GM12878 (cell line): ENCODE results near the gene HDHD3. TPM values are rescaled to one million over a fixed set of nuclear protein-coding genes. Genes with fewer than 3 reads are reported as not detected.

Experiments used
- ATAC-seq: fragments of 200-7000 bp; cut with Tn5 transposase; 3 replicates; pipeline ENCODE4 v1.9.1; 2020; ENCODE audit warnings: mild to moderate bottlenecking, moderate library complexity
- BruUV-seq: library from RNA; stranded (reverse); fragments of 400-500 nt; replicated peaks from 2 replicates; lab custom pipeline; 2021; lab: Mats Ljungman, UMichigan
- CTCF ChIA-PET: fragments of 300-600 bp; sonication (Branson Sonifier 250); formaldehyde crosslinking; extraction: SDS; loops from one replicate; lab custom pipeline; 2021; ENCODE audit warnings: inconsistent platforms; lab: Yijun Ruan, JAX
- POLR2A ChIA-PET: fragments of 350-600 bp; formaldehyde crosslinking; extraction: SDS; loops from one replicate; lab custom pipeline; 2021; ENCODE audit warnings: inconsistent platforms; lab: Charles Lee
- RAD21 ChIA-PET: fragments of 300-600 bp; sonication (Branson Sonifier 250); formaldehyde crosslinking; loops from one replicate; lab custom pipeline; 2023; ENCODE audit warnings: antibody characterized with exemption; ENCODE audit not compliant: unreplicated experiment; lab: Charles Lee
- SMC1A ChIA-PET: fragments of 300-600 bp; sonication (Branson Sonifier 250); formaldehyde crosslinking; loops from one replicate; lab custom pipeline; 2023; ENCODE audit not compliant: unreplicated experiment, uncharacterized antibody; lab: Charles Lee
- DNase-seq: peaks from one replicate; pipeline ENCODE4 v3.0.0-alpha.2; 2011; ENCODE audit warnings: low read depth, low spot score
- FAIRE-seq: peaks from 3 replicates; lab custom pipeline; 2011; peaks lifted over from hg19 to GRCh38; lab: Jason Lieb, UNC
- H2AFZ ChIP-seq: 2 replicates; pipeline ENCODE4 v1.6.0; 2011; ENCODE audit warnings: low read depth, low read length, control low read depth; ENCODE audit not compliant: control insufficient read depth
- H3K27ac ChIP-seq: 2 replicates; pipeline ENCODE4 v1.5.1; 2011; ENCODE audit warnings: control low read depth; ENCODE audit not compliant: control insufficient read depth, insufficient read depth
- H3K27me3 ChIP-seq, 2 experiments: replicated peaks in 1 of 2; 2 replicates each; pipeline versions ENCODE4 v1.6.0 to v1.6.1; 2011; ENCODE audit warnings: low read length in 1 of 2; ENCODE audit not compliant: control insufficient read depth in 2 of 2, insufficient read depth in 2 of 2
- H3K36me3 ChIP-seq, 2 experiments: 2 replicates each; pipeline ENCODE4 v1.5.1; 2011; ENCODE audit warnings: low read length in 1 of 2; ENCODE audit not compliant: control insufficient read depth in 2 of 2, insufficient read depth in 2 of 2
- H3K4me1 ChIP-seq: 2 replicates; pipeline ENCODE4 v1.6.1; 2011; ENCODE audit warnings: mild to moderate bottlenecking, low read length, moderate library complexity, mixed read lengths; ENCODE audit not compliant: control insufficient read depth, insufficient read depth
- H3K4me2 ChIP-seq: 2 replicates; pipeline ENCODE4 v1.6.0; 2011; ENCODE audit warnings: control low read depth; ENCODE audit not compliant: control insufficient read depth, insufficient read depth
- H3K4me3 ChIP-seq: fragments of 200-600 bp; sonication (generic); 2 replicates; pipeline ENCODE4 v1.5.1; 2016
- H3K79me2 ChIP-seq: 2 replicates; pipeline ENCODE4 v1.6.0; 2011; ENCODE audit warnings: low read length; ENCODE audit not compliant: control insufficient read depth, insufficient read depth
- H3K9ac ChIP-seq: 2 replicates; pipeline ENCODE4 v1.8.0; 2011; ENCODE audit warnings: low read length, control low read depth, mixed read lengths; ENCODE audit not compliant: control insufficient read depth, insufficient read depth
- H3K9me3 ChIP-seq: replicated peaks from 3 replicates; pipeline ENCODE4 v1.5.1; 2011; ENCODE audit warnings: mild to moderate bottlenecking, low read length; ENCODE audit not compliant: control insufficient read depth, insufficient read depth
- H4K20me1 ChIP-seq: 2 replicates; pipeline ENCODE4 v1.6.0; 2011; ENCODE audit not compliant: control insufficient read depth, insufficient read depth
- HCFC1 ChIP-seq: fragments of 150-350 bp; IDR thresholded peaks from 2 replicates; pipeline ENCODE4 v1.6.1; 2014; ENCODE audit warnings: low read length
- MYC ChIP-seq: IDR thresholded peaks from 2 replicates; pipeline ENCODE4 v1.6.1; 2011; ENCODE audit warnings: mild to moderate bottlenecking, low read length, moderate library complexity, inconsistent platforms; ENCODE audit not compliant: insufficient read depth, insufficient replicate concordance, insufficient read length, severe bottlenecking
- NFYA ChIP-seq: IDR thresholded peaks from 2 replicates; pipeline ENCODE4 v1.6.1; 2011; ENCODE audit warnings: low read depth, mild to moderate bottlenecking, low read length, improper control_type of control experiment, borderline replicate concordance
- NR2C2 ChIP-seq: IDR thresholded peaks from 2 replicates; pipeline ENCODE4 v1.6.1; 2011; ENCODE audit warnings: borderline replicate concordance, low read depth; ENCODE audit not compliant: control insufficient read depth, insufficient read length
- RAD21 ChIP-seq: IDR thresholded peaks from 2 replicates; pipeline ENCODE4 v1.6.1; 2011; ENCODE audit warnings: mild to moderate bottlenecking, low read depth, low read length, moderate library complexity; ENCODE audit not compliant: insufficient read depth
- SPI1 ChIP-seq: IDR thresholded peaks from 2 replicates; pipeline ENCODE4 v1.6.1; 2011; ENCODE audit warnings: low read depth, mild to moderate bottlenecking, low read length, moderate library complexity, borderline replicate concordance; ENCODE audit not compliant: insufficient read depth
- ZNF24 ChIP-seq: fragments of 450-650 bp; IDR thresholded peaks from 2 replicates; pipeline ENCODE4 v1.6.1; 2017; ENCODE audit warnings: antibody characterized with exemption, mild to moderate bottlenecking
- WGBS: methylation state at CpG from one replicate; pipeline ENCODE4 v1.1.6; 2016; ENCODE audit warnings: low lambda C conversion rate; ENCODE audit not compliant: insufficient replicate concordance, insufficient coverage; ENCODE audit errors: missing lambda C conversion rate; 5-methylcytosine and 5-hydroxymethylcytosine counted together
- in situ Hi-C: fragments of 300-500 bp; cut with MboI; formaldehyde crosslinking; loops from 9 replicates; pipeline ENCODE4 v1.14.3; 2018; ENCODE audit warnings: mixed read lengths
- intact Hi-C: fragments of 100-400 bp; cut with micrococcal nuclease; formaldehyde crosslinking; loops from one replicate; pipeline ENCODE4 v1.14.2; 2022; ENCODE audit not compliant: unreplicated experiment
- polyA plus RNA-seq, 11 experiments: library from polyadenylated mRNA; depleted of rRNA in 4 of 11; unstranded in 6 of 11; stranded (reverse) in 5 of 11; fragments of >200 nt; fragmentation: Nextera tagmentation in 4 of 11; fragmentation: Illumina TruSeq in 1 of 11; extraction: Ambion mirVana in 4 of 11; extraction: Trizol in 1 of 11; gene quantifications; 1 replicate in 1 of 11; 2 replicates in 10 of 11; pipeline versions ENCODE4 v1.2.1 to v1.2.3, GENCODE V29; 2011 to 2016; ENCODE audit warnings: inconsistent platforms in 2 of 11, missing spikeins in 2 of 11, low read depth in 1 of 11
- total RNA-seq, 4 experiments: library from RNA; depleted of rRNA in 3 of 4; stranded (reverse); fragments of >200 nt in 3 of 4; fragmentation: Illumina TruSeq in 1 of 4; extraction: Trizol in 1 of 4; gene quantifications; 2 replicates each; pipeline versions ENCODE4 v1.2.1 to v1.2.3, GENCODE V29; 2013 to 2021

HDHD3 gene
- total and polyA plus RNA-seq, 10 of the 15 experiments (the other 5 are each of a cell fraction or from before 2014, with no cell fraction given) = 1.3 to 29.4 (median 17.9) TPM

DNA sequence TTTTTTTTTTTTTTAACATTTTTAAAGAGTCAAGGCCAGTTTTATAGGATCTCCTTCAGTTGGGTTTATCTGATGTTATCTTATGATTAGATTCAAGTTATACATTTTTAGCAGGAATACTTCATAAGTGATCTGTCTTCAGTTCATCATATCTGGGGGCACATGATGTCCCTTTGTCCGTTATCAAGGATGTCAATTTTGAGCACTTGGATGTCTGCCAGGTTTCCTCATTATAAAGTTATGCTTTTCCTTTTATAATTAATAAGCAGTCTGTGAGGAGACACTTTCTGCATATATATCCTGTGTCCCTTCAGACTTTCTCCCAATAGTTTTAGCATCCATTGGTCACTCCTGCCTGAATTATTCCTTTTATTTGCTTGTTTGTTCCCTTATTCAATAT is 11.8 kb downstream of the HDHD3 start:
- DNase-seq (no peak), FAIRE-seq (no peak), ATAC-seq (no peak)
- no peak overlapping the region for H3K9ac ChIP-seq
- in situ Hi-C loops = no loop called here
- ChIA-PET CTCF (interaction anchor here (0.6 to 1.1 kb wide), 2 partner anchors 10 to 12 kb away, joined by 3 to 4 read pairs (median 3); partner anchors contain the start of gene HDHD3), RAD21 (no interaction called here), POLR2A (interaction anchor here (0.6 to 1.2 kb wide), 4 partner anchors 12 to 493 kb away, joined by 4 to 5 read pairs (median 4); partner anchors contain the start of gene HDHD3), SMC1A (interaction anchor here (1.0 to 1.4 kb wide), 2 partner anchors 73 to 166 kb away, joined by 3 to 4 read pairs; no protein-coding TSS in a partner anchor)
- no peak for TF ChIP-seq SPI1
- TF ChIP-seq NFYA = no peak
- TF ChIP-seq MYC = no peak
- no peak for TF ChIP-seq ZNF24
- WGBS = 81% methylated on average over 1 of the region's 1 CpG
- no TSS peak for BruUV-seq
- H3K4me2 ChIP-seq = no peak overlapping the region
- H3K27ac ChIP-seq = no peak overlapping the region
- H3K4me1 ChIP-seq = no peaks in the 10 kb centered on the region
- no peaks in the 10 kb centered on the region for H3K79me2 ChIP-seq
- intact Hi-C loops = no loop called here
- no peak overlapping the region for H3K4me3 ChIP-seq
- no peaks in the 10 kb centered on the region for H3K36me3 ChIP-seq
- no peaks in the 10 kb centered on the region for H3K27me3 ChIP-seq
- H4K20me1 ChIP-seq = no peaks in the 10 kb centered on the region
- H3K9me3 ChIP-seq = no peaks in the 10 kb centered on the region
- H2AFZ ChIP-seq = no peak overlapping the region

DNA sequence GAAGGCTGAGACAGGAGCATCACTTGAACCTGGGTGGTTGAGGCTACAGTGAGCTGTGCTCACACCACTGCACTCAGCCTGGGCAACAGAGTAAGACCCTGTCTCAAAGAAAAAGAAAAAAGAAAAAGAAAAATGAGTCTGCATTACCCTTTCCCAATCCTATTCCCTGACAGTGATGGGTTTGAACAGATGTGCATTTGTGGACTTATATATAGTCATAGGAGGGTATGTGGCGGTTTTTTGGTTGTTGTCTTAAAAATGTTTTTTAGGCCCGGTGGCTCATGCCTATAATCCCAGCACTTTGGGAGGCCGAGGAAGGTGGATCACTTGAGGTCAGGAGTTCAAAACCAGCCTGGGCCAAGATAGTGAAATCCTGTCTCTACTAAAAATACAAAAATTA is 13.4 kb downstream of the HDHD3 start:
- POLR2A ChIA-PET = no interaction called here
- H3K36me3 ChIP-seq = no peaks in the 10 kb centered on the region
- in situ Hi-C loops (no loop called here), intact Hi-C loops (no loop called here)
- CTCF ChIA-PET = interaction anchor here (1.2 kb wide), 1 partner anchor 13 kb away, joined by 3 read pairs; no protein-coding TSS in a partner anchor
- H2AFZ ChIP-seq = no peak overlapping the region
- H3K27ac ChIP-seq = no peak overlapping the region
- H4K20me1 ChIP-seq = no peaks in the 10 kb centered on the region
- RAD21 ChIA-PET = no interaction called here
- no peaks in the 10 kb centered on the region for H3K4me1 ChIP-seq
- no peak for FAIRE-seq
- H3K9ac ChIP-seq = no peak overlapping the region
- SMC1A ChIA-PET = interaction anchor here (1.3 kb wide), 1 partner anchor 38 kb away, joined by 3 read pairs; the partner anchor contains the start of gene ALAD
- no peaks in the 10 kb centered on the region for H3K79me2 ChIP-seq
- WGBS = 48% methylated on average over 3 of the region's 3 CpGs
- TF ChIP-seq NR2C2 (no peak), HCFC1 (no peak), RAD21 (no peak)
- H3K27me3 ChIP-seq = no peaks in the 10 kb centered on the region
- ATAC-seq = no peak
- no peak overlapping the region for H3K4me3 ChIP-seq
- no TSS peak for BruUV-seq
- no peak for DNase-seq
- H3K9me3 ChIP-seq = no peaks in the 10 kb centered on the region
- H3K4me2 ChIP-seq = no peak overlapping the region
